Cardiac muscle cell (in vitro differentiated cells and primary cell): ENCODE results near the gene SH2D4B. TPM values are rescaled to one million over a fixed set of nuclear protein-coding genes. Genes with fewer than 3 reads are reported as not detected.

Experiments used
- DNase-seq, 2 donors: peaks; one replicate each; pipeline versions ENCODE4 v3.0.0 to v3.0.0-alpha.2; 2010 to 2017; ENCODE audit warnings: low read depth in 1 of 2, low spot score in 1 of 2
- H3K27ac ChIP-seq: fragments of 200-600 bp; sonication (generic); 2 replicates; pipeline ENCODE4 v1.5.1; 2016
- H3K27me3 ChIP-seq: fragments of 200-600 bp; sonication (generic); 2 replicates; pipeline ENCODE4 v1.6.0; 2016; ENCODE audit warnings: control low read depth
- H3K36me3 ChIP-seq: fragments of 200-600 bp; sonication (generic); 2 replicates; pipeline ENCODE4 v1.5.1; 2016; ENCODE audit warnings: control low read depth
- H3K4me1 ChIP-seq: fragments of 200-600 bp; sonication (generic); 2 replicates; pipeline ENCODE4 v1.8.1; 2017; ENCODE audit warnings: low read depth, mild to moderate bottlenecking, mixed run types
- H3K4me3 ChIP-seq: fragments of 200-600 bp; sonication (generic); 2 replicates; pipeline ENCODE4 v1.5.1; 2016; ENCODE audit warnings: mild to moderate bottlenecking
- H3K9me3 ChIP-seq: fragments of 200-600 bp; sonication (generic); 2 replicates; pipeline ENCODE4 v1.5.1; 2017; ENCODE audit warnings: low read depth, mild to moderate bottlenecking, control low read depth
- CTCF ChIP-seq: IDR thresholded peaks from 2 replicates; pipeline ENCODE4 v1.5.1; 2012; ENCODE audit warnings: low read depth, mild to moderate bottlenecking, low read length
- polyA plus RNA-seq: library from polyadenylated mRNA; unstranded; fragments of >200 nt; fragmentation: Nextera tagmentation; extraction: Ambion mirVana; gene quantifications from 2 replicates; pipeline ENCODE4 v1.2.1, GENCODE V29; 2016
- total RNA-seq: library from RNA; depleted of rRNA; stranded (reverse); fragments of >200 nt; gene quantifications from 2 replicates; pipeline ENCODE4 v1.2.3, GENCODE V29; 2016

Gene SH2D4B
- total and polyA plus RNA-seq, 2 experiments from 2014 or later: not detected

- Histone ChIP-seq H3K4me1 (no peaks in the 10 kb centered on the region), H3K4me3 (no peak overlapping the region), H3K27me3 (peaks cover 9% of the 10 kb centered on the region), H3K9me3 (no peaks in the 10 kb centered on the region), H3K27ac (no peak overlapping the region), H3K36me3 (no peaks in the 10 kb centered on the region)
- no peak for TF ChIP-seq CTCF
- DNase-seq: no peak
Observed at GRCh38 chr10:80690434-80690833, 152.7 kb downstream of the SH2D4B start.

GRCh38 chr10:80691441-80691840 lies 153.7 kb downstream of the SH2D4B start:
- TF ChIP-seq CTCF: no peak
- DNase-seq: no peak
- H3K27me3 ChIP-seq: peaks cover 9% of the 10 kb centered on the region
- H3K4me3 ChIP-seq: no peak overlapping the region
- H3K36me3 ChIP-seq: no peaks in the 10 kb centered on the region
- no peak overlapping the region for H3K27ac ChIP-seq
- H3K4me1 ChIP-seq: no peaks in the 10 kb centered on the region
- no peaks in the 10 kb centered on the region for H3K9me3 ChIP-seq

GRCh38 chr10:80693565-80693964 lies 155.9 kb downstream of the SH2D4B start:
- no peaks in the 10 kb centered on the region for H3K9me3 ChIP-seq
- H3K4me1 ChIP-seq: no peaks in the 10 kb centered on the region
- no peak overlapping the region for H3K27ac ChIP-seq
- no peak for TF ChIP-seq CTCF
- H3K4me3 ChIP-seq: no peak overlapping the region
- H3K36me3 ChIP-seq: no peaks in the 10 kb centered on the region
- H3K27me3 ChIP-seq: peaks cover 9% of the 10 kb centered on the region
- DNase-seq: no peak

- no peak for TF ChIP-seq CTCF
- DNase-seq: no peak
Observed at GRCh38 chr10:80694930-80695329, 157.2 kb downstream of the SH2D4B start.

More at GRCh38 chr10:80694930-80695329, 157.2 kb downstream of the SH2D4B start:
- Histone ChIP-seq H3K9me3 (no peaks in the 10 kb centered on the region), H3K27ac (no peak overlapping the region), H3K36me3 (no peaks in the 10 kb centered on the region), H3K4me1 (no peaks in the 10 kb centered on the region), H3K4me3 (no peak overlapping the region), H3K27me3 (peaks cover 8% of the 10 kb centered on the region)

Other genes with a start within 250 kb of the SH2D4B start
- 5.1 and 5.6 TPM in 2 replicates for gene MAT1A, start 248.2 kb upstream of the SH2D4B start, total RNA-seq
- gene MAT1A, start 248.2 kb upstream of the SH2D4B start, polyA plus RNA-seq: 1.9 and 3.4 TPM in 2 replicates
- gene DYDC1, start 181.1 kb upstream of the SH2D4B start, total RNA-seq: not detected in 2 replicates
- gene DYDC1, start 181.1 kb upstream of the SH2D4B start, polyA plus RNA-seq: 0.41 TPM in 1 of 2 replicates, not detected in the other
- gene DYDC2, start 181.1 kb upstream of the SH2D4B start, total RNA-seq: not detected in 2 replicates
- gene DYDC2, start 181.1 kb upstream of the SH2D4B start, polyA plus RNA-seq: 0.62 TPM in 1 of 2 replicates, not detected in the other
- 52.0 and 61.8 TPM in 2 replicates for gene PRXL2A, start 129.4 kb upstream of the SH2D4B start, total RNA-seq
- 132 and 144 TPM in 2 replicates for gene PRXL2A, start 129.4 kb upstream of the SH2D4B start, polyA plus RNA-seq
- 29.5 and 31.6 TPM in 2 replicates for gene TSPAN14, start 83.6 kb upstream of the SH2D4B start, total RNA-seq
- 55.1 and 57.0 TPM in 2 replicates for gene TSPAN14, start 83.6 kb upstream of the SH2D4B start, polyA plus RNA-seq